A549 (cell line): ENCODE measurements around the gene INPP5K. TPM values are rescaled to one million over a fixed set of nuclear protein-coding genes. Genes with fewer than 3 reads are reported as not detected.
A peak's percentile ranks its signal among the peaks of the same experiment; 100 is the strongest.

ENCODE experiments used
- ATAC-seq, 2 experiments: fragments of 200-7000 bp in 1 of 2; fragments of >200 bp in 1 of 2; cut with Nextera tagmentation in 1 of 2; cut with Tn5 transposase in 1 of 2; 3 replicates each; pipeline versions ENCODE4 v1.8.0 to v1.9.1; 2018 to 2020; ENCODE audit warnings: mild to moderate bottlenecking in 1 of 2, moderate library complexity in 1 of 2
- CTCF ChIA-PET: fragments of 300-600 bp; sonication (Branson Sonifier 250); formaldehyde crosslinking; extraction: SDS; loops from one replicate; lab custom pipeline; 2021; ENCODE audit warnings: antibody characterized with exemption, inconsistent platforms; lab: Yijun Ruan, JAX
- POLR2A ChIA-PET: fragments of 350-600 bp; formaldehyde crosslinking; extraction: SDS; loops from one replicate; lab custom pipeline; 2021; ENCODE audit warnings: antibody characterized with exemption, inconsistent platforms; lab: Yijun Ruan, JAX
- DNase-seq, 2 experiments: peaks; one replicate each; pipeline versions ENCODE4 v3.0.0 to v3.0.0-alpha.2; 2011 to 2016; ENCODE audit warnings: low read depth in 1 of 2, low spot score in 1 of 2
- FAIRE-seq: peaks from 2 replicates; lab custom pipeline; 2011; peaks lifted over from hg19 to GRCh38; lab: Jason Lieb, UNC
- H3K27ac ChIP-seq, 2 experiments: fragments of >200 bp; sonication (Bioruptor Twin); formaldehyde crosslinking; 3 replicates each; pipeline ENCODE4 v1.5.1; 2016 to 2017
- H3K4me1 ChIP-seq: fragments of >200 bp; sonication (Bioruptor Twin); formaldehyde crosslinking; 3 replicates; pipeline ENCODE4 v1.6.1; 2016
- H3K4me2 ChIP-seq: fragments of >200 bp; sonication (Bioruptor Twin); formaldehyde crosslinking; 3 replicates; pipeline ENCODE4 v1.6.1; 2016
- H3K4me3 ChIP-seq: fragments of >200 bp; sonication (Bioruptor Twin); formaldehyde crosslinking; 3 replicates; pipeline ENCODE4 v1.5.1; 2016
- H3K9me3 ChIP-seq: fragments of >200 bp; sonication (Bioruptor Twin); formaldehyde crosslinking; 3 replicates; pipeline ENCODE4 v1.6.1; 2016
- BHLHE40 ChIP-seq: IDR thresholded peaks from 2 replicates; pipeline ENCODE4 v1.6.1; 2012; ENCODE audit warnings: low read depth, low read length, inconsistent platforms
- CBX2 ChIP-seq: fragments of 200-600 bp; sonication (generic); IDR thresholded peaks from 2 replicates; pipeline ENCODE4 v1.6.1; 2016; ENCODE audit warnings: low read depth, mild to moderate bottlenecking, borderline replicate concordance
- CHD4 ChIP-seq: fragments of 200-600 bp; sonication (generic); IDR thresholded peaks from 2 replicates; pipeline ENCODE4 v1.6.1; 2016; ENCODE audit warnings: antibody characterized with exemption, mild to moderate bottlenecking, borderline replicate concordance
- CTCF ChIP-seq: fragments of >200 bp; sonication (Bioruptor Twin); formaldehyde crosslinking; IDR thresholded peaks from 3 replicates; pipeline ENCODE4 v1.5.1; 2016
- E2F6 ChIP-seq: IDR thresholded peaks from 2 replicates; pipeline ENCODE4 v1.6.1; 2012; ENCODE audit warnings: low read depth, borderline replicate concordance
- EHF ChIP-seq: fragments of 250-450 bp; sonication (Bioruptor Pico); IDR thresholded peaks from 2 replicates; pipeline ENCODE4 v1.5.0; 2020; ENCODE audit warnings: mild to moderate bottlenecking
- FOSL2 ChIP-seq, 2 experiments: fragments of 450-650 bp in 1 of 2; fragments of >200 bp in 1 of 2; sonication (Bioruptor Twin) in 1 of 2; formaldehyde crosslinking; IDR thresholded peaks; 2 replicates each; pipeline versions ENCODE4 v1.5.0 to v1.6.1; 2016 to 2020; ENCODE audit warnings: mild to moderate bottlenecking in 1 of 2, moderate library complexity in 1 of 2
- HES2 ChIP-seq: fragments of >200 bp; sonication (Bioruptor Twin); formaldehyde crosslinking; IDR thresholded peaks from 2 replicates; pipeline ENCODE4 v1.6.1; 2016
- KDM1A ChIP-seq: fragments of 200-600 bp; sonication (generic); IDR thresholded peaks from 2 replicates; pipeline ENCODE4 v1.6.1; 2016; ENCODE audit warnings: low read depth, mild to moderate bottlenecking
- MAX ChIP-seq: IDR thresholded peaks from 2 replicates; pipeline ENCODE4 v1.6.1; 2012
- MAZ ChIP-seq: fragments of 150-350 bp; IDR thresholded peaks from 2 replicates; pipeline ENCODE4 v1.6.1; 2014; ENCODE audit warnings: antibody characterized with exemption, low read depth, low read length, borderline replicate concordance
- NFE2L2 ChIP-seq: fragments of 150-350 bp; conservative IDR thresholded peaks from 2 replicates; pipeline ENCODE4 v1.6.1; 2014; ENCODE audit warnings: low read length
- PHF8 ChIP-seq: fragments of 200-600 bp; sonication (generic); IDR thresholded peaks from 2 replicates; pipeline ENCODE4 v1.6.1; 2016; ENCODE audit warnings: low read depth, mild to moderate bottlenecking, antibody characterized with exemption, moderate library complexity, borderline replicate concordance
- RAD21 ChIP-seq, 2 experiments: fragments of >200 bp in 1 of 2; sonication (Bioruptor Twin) in 1 of 2; formaldehyde crosslinking in 1 of 2; IDR thresholded peaks in 1 of 2; conservative IDR thresholded peaks in 1 of 2; 2 replicates in 1 of 2; 3 replicates in 1 of 2; pipeline ENCODE4 v1.6.1; 2012 to 2018; ENCODE audit warnings: inconsistent platforms in 1 of 2
- RCOR1 ChIP-seq: fragments of 150-350 bp; IDR thresholded peaks from 2 replicates; pipeline ENCODE4 v1.6.1; 2014; ENCODE audit warnings: antibody characterized with exemption, low read length, low read depth
- REST ChIP-seq: fragments of 200-600 bp; sonication (generic); IDR thresholded peaks from 2 replicates; pipeline ENCODE4 v1.6.1; 2016; ENCODE audit warnings: antibody characterized with exemption, mild to moderate bottlenecking, moderate library complexity
- RNF2 ChIP-seq: fragments of 200-600 bp; sonication (generic); IDR thresholded peaks from 2 replicates; pipeline ENCODE4 v1.6.1; 2016; ENCODE audit warnings: low read depth, mild to moderate bottlenecking, antibody characterized with exemption, moderate library complexity, borderline replicate concordance
- SMC3 ChIP-seq: fragments of >200 bp; sonication (Bioruptor Twin); formaldehyde crosslinking; IDR thresholded peaks from 3 replicates; pipeline ENCODE4 v1.6.1; 2018; ENCODE audit warnings: inconsistent platforms
- TFCP2L1 ChIP-seq: fragments of 250-450 bp; sonication (Bioruptor Pico); IDR thresholded peaks from 2 replicates; pipeline ENCODE4 v1.5.0; 2021; ENCODE audit warnings: mild to moderate bottlenecking
- TP53 ChIP-seq: fragments of 250-450 bp; sonication (Bioruptor Pico); IDR thresholded peaks from 2 replicates; pipeline ENCODE4 v1.5.0; 2021; ENCODE audit warnings: mild to moderate bottlenecking, moderate library complexity
- ZSCAN20 ChIP-seq: fragments of 250-450 bp; sonication (Bioruptor Pico); IDR thresholded peaks from 2 replicates; pipeline ENCODE4 v1.8.0; 2022; ENCODE audit warnings: mild to moderate bottlenecking, moderate library complexity
- WGBS: methylation state at CpG from one replicate; pipeline ENCODE4 v1.1.6; 2017; ENCODE audit errors: missing lambda C conversion rate; 5-methylcytosine and 5-hydroxymethylcytosine counted together
- polyA plus RNA-seq, 4 experiments: library from polyadenylated mRNA; depleted of rRNA in 3 of 4; stranded (reverse); fragments of >200 nt; fragmentation: RNase III in 1 of 4; extraction: RNeasy Plus Mini Kit Qiagen cat#74134 plus additional on column Dnase treatment in 1 of 4; gene quantifications; 2 replicates in 3 of 4; 3 replicates in 1 of 4; pipeline ENCODE4 v1.2.3, GENCODE V29; 2011 to 2017

Gene INPP5K
- polyA plus RNA-seq, 2 of the 4 experiments (the other 2 are of a cell fraction): 24.3 to 30.8 TPM

- peak overlapping the region; percentile 94 to 97 for H3K27ac ChIP-seq
- CTCF ChIA-PET: interaction anchor here (1.0 to 21.0 kb wide), 13 partner anchors 12 to 302 kb away, joined by 3 to 497 read pairs (median 4); partner anchors contain the start of gene SLC43A2
- H3K9me3 ChIP-seq: no peaks in the 10 kb centered on the region
- DNase-seq: peak in 1 of 2 experiments; percentile 63
- WGBS: 30% methylated on average over 28 of the region's 47 CpGs
- peak overlapping the region; percentile 91 for H3K4me3 ChIP-seq
- ATAC-seq: peak; percentile 52 to 58
- FAIRE-seq: no peak
- H3K4me2 ChIP-seq: peak overlapping the region; percentile 86
- TF ChIP-seq TFCP2L1 (CRISPR knock-in tag) (no peak), MAX (no peak), HES2 (no peak), FOSL2 (IDR thresholded peaks at IDR 0.05) (no peak), FOSL2 (CRISPR knock-in tag; IDR thresholded peaks at IDR 0.05) (no peak), PHF8 (no peak), E2F6 (no peak), RAD21 (conservative IDR thresholded peaks at IDR 0.05 in 1 of 2, IDR thresholded peaks at IDR 0.05 in 1 of 2) (0 out of 5 replicates have a peak, but pooled peaks of 1 of the 2 experiments have one; percentile 13), CTCF (peak; percentile 20; the same call in 1 of the 3 replicates), CBX2 (no peak), TP53 (CRISPR knock-in tag) (no peak), KDM1A (no peak), ZSCAN20 (no peak)
- H3K4me1 ChIP-seq: peaks cover 16% of the 10 kb centered on the region; the same call in 2 of the 3 replicates
- POLR2A ChIA-PET: interaction anchor here (1.2 to 1.7 kb wide), 2 partner anchors 45 to 155 kb away, joined by 6 to 9 read pairs; partner anchors contain the start of gene INPP5K
Observed at GRCh38 chr17:1561420-1562175, 45.2 kb upstream of the INPP5K start.

DNA sequence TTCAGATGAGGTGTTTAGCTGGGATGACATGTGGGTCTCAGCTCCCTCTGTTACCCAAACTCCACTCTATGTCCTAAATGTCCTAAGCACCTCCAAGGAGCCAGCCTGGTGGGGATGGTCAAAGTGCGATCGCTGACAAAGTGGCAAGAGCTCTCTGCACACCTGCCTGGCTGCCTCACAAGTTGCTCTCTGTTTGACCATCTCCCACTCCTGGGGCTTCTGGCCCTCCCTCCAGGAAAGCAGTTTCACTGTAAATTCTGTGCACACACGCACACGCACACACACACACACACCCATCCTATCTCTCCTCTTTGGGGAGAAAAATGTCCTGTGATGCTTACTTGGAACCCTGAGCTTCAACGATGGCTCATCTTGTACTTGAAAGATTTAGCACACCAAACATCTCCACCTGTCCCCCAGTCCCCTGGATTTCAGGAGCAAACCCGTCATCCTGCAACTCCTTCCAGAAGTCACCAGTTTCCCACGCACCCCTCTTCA lies 44.5 kb upstream of the INPP5K start:
- H3K4me3 ChIP-seq: no peak overlapping the region; the same call in 2 of the 3 replicates
- H3K4me1 ChIP-seq: peaks cover 16% of the 10 kb centered on the region; the same call in 2 of the 3 replicates
- no peak for ATAC-seq
- no peaks in the 10 kb centered on the region for H3K9me3 ChIP-seq
- DNase-seq: no peak
- WGBS: 89% methylated on average over 7 of the region's 7 CpGs
- POLR2A ChIA-PET: no interaction called here
- FAIRE-seq: no peak
- no peak overlapping the region; a peak in 1 of 6 replicates for H3K27ac ChIP-seq
- peak overlapping the region; percentile 86 for H3K4me2 ChIP-seq
- TF ChIP-seq FOSL2 (IDR thresholded peaks at IDR 0.05): no peak
- TF ChIP-seq FOSL2 (CRISPR knock-in tag; IDR thresholded peaks at IDR 0.05): no peak
- TF ChIP-seq NFE2L2: no peak
- CTCF ChIA-PET: interaction anchor here (1.0 to 21.0 kb wide), 12 partner anchors 12 to 301 kb away, joined by 3 to 497 read pairs (median 4); partner anchors contain the start of gene SLC43A2

DNA sequence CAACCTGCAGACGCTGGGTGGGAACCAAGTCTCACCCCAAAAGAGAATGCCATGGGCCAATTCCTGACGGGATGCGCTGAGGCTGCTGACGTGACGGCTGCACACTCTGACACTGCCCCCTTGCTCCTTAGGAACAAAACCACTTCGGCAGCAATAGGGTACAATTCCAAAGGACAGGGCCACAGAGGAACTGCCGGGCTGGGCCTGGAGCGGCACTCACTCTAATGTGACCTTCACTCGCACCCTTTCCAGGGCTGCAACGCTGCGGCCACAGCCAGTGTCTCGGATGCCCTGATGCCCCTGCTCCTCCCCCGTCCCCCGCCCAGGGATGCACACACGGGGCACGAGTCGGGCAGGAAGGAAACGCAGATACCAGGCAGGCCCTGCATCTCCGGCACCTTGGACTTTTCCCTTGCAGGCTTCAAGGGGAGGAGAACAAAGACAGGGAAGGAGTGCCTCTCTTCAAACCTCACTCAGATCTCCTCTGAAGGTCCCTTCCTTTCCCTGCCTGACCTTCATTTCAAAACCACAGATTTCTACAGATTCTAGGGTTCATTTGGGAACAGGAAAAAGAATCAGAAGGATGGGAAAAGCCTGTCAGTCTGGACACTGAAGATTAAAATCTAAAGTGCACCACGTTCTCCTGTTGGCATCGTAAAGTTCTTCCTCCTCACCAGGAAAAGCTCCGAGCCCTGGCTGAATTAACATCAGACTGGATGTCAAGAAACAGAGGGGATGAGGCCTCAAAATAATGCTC lies 43.9 kb upstream of the INPP5K start:
- Histone ChIP-seq H3K4me3 (no peak overlapping the region), H3K4me2 (no peak overlapping the region), H3K9me3 (no peaks in the 10 kb centered on the region), H3K4me1 (peaks cover 16% of the 10 kb centered on the region; the same call in 2 of the 3 replicates), H3K27ac (no peak overlapping the region)
- POLR2A ChIA-PET: no interaction called here
- no peak for DNase-seq
- 94% methylated on average over 22 of the region's 22 CpGs for WGBS
- CTCF ChIA-PET: interaction anchor here (1.1 to 21.0 kb wide), 9 partner anchors 13 to 300 kb away, joined by 3 to 497 read pairs (median 5); partner anchors contain the start of gene SLC43A2
- no peak for FAIRE-seq
- ATAC-seq: no peak
- TF ChIP-seq KDM1A (no peak), MAZ (no peak), EHF (CRISPR knock-in tag) (no peak), CHD4 (no peak), SMC3 (no peak), HES2 (no peak), BHLHE40 (no peak), CBX2 (no peak), REST (no peak), RCOR1 (no peak), RNF2 (no peak)
